ENCODE results near the gene GPAT2.
"Not testable (repeated sequence)": the region's sequence is repeated elsewhere in the genome, so short reads cannot be mapped to it uniquely, and the experiment has no call there.

Gene GPAT2

DNA sequence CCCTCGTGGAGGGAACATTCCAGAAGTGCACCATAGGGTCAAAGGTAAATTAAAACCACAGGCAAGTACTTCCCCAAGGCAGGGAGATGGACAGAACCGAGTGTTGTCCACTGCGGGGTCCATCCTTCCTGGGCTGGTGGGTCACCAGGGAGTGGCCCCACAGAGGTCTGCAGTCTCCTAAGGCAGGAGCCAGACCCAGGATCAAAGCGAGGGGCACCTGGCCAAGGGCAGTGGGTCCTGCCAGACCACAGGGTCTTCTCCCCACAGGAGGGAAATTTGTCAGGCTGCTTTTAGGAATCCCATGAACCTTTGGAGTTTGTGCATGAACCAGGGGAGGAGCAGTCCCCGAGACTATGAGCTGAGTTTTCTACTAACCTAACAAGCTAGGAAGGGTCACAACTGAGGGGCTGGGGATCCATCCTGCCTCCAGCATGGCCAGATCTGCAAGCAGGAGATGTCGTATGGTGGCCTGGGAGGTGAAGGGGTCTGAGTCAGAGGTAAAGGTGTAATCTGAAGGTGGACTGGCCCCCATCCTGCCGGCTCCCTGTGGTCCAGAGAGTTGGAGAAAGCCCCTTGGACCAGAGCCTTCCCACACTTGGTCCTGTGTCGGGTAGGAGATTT, 26.6 kb upstream of the GPAT2 start:
- not testable (repeated sequence) for H3K79me1 ChIP-seq (replicated peaks; ENCODE audit: low read length, poor library complexity, severe bottlenecking); H3K14ac ChIP-seq (ENCODE audit: low read length in 2 of 2); H2BK12ac ChIP-seq (ENCODE audit: low read length in 2 of 2)

DNA sequence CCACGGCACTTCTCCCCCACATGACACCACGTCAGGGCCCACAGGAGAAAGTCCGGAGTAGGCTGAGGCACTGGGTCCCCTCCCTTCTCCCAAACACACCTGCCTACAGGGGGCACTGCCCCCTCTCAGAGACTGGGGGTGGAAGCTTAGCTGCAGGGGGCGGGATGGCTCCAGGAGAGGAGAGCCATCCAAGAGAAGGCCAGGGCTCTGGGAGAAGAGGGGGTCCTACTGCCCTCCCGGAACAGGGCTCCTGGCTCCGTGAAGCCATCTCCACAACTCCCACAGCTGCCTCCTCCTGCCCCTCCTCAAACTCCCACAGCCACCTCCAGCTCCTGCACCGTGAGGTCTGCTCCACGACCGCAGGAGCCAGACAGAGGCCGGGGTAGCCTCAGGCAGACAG, 25.6 kb upstream of the GPAT2 start:
- not testable (repeated sequence) for H2BK15ac ChIP-seq (ENCODE audit: low read depth, poor library complexity, severe bottlenecking); H3K27me3 ChIP-seq (ENCODE audit: control insufficient read depth in 1 of 2, insufficient read depth in 1 of 2, low read length in 2 of 2); H3K27ac ChIP-seq (ENCODE audit: low read length, poor library complexity, severe bottlenecking); H2AK5ac ChIP-seq (ENCODE audit: low read length, severe bottlenecking); H2BK5ac ChIP-seq (ENCODE audit: low read depth, low read length, poor library complexity, severe bottlenecking); H3K4me1 ChIP-seq (ENCODE audit: control insufficient read depth, insufficient read depth, low read depth, low read length); H4K91ac ChIP-seq (ENCODE audit: low read length); H3K9ac ChIP-seq (ENCODE audit: low read length); H3K18ac ChIP-seq (ENCODE audit: low read depth in 1 of 2, low read length in 2 of 2); H2AFZ ChIP-seq (ENCODE audit: low read depth, low read length); H4K8ac ChIP-seq (ENCODE audit: low read length); H3K36me3 ChIP-seq (ENCODE audit: control insufficient read depth in 1 of 2, insufficient read depth in 2 of 2, low read depth in 1 of 2, low read length in 2 of 2); H2BK12ac ChIP-seq (ENCODE audit: low read length in 2 of 2); H2BK120ac ChIP-seq (ENCODE audit: low read depth, low read length); H3K4me2 ChIP-seq (ENCODE audit: low read length, poor library complexity, severe bottlenecking); H3K4me3 ChIP-seq (ENCODE audit: insufficient read depth in 1 of 2, low read depth in 1 of 2, low read length in 2 of 2); H3K4ac ChIP-seq (ENCODE audit: low read depth in 1 of 2, low read length in 2 of 2); H3K9me3 ChIP-seq (ENCODE audit: control insufficient read depth, low read length); DNase-seq; H3K79me1 ChIP-seq (replicated peaks; ENCODE audit: low read length, poor library complexity, severe bottlenecking); H3K23ac ChIP-seq (ENCODE audit: low read length in 2 of 2)
- peak overlapping the region in 1 of 2 experiments; percentile 55 for H3K14ac ChIP-seq (ENCODE audit: low read length in 2 of 2)
- WGBS = no CpG with 5 or more reads among the region's 10 CpGs

More for the DNA sequence above, 26.6 kb upstream of the GPAT2 start:
- not testable (repeated sequence) for H3K36me3 ChIP-seq (ENCODE audit: control insufficient read depth in 1 of 2, insufficient read depth in 2 of 2, low read depth in 1 of 2, low read length in 2 of 2); H3K4me2 ChIP-seq (ENCODE audit: low read length, poor library complexity, severe bottlenecking); H3K4ac ChIP-seq (ENCODE audit: low read depth in 1 of 2, low read length in 2 of 2); H3K9me3 ChIP-seq (ENCODE audit: control insufficient read depth, low read length); H2BK15ac ChIP-seq (ENCODE audit: low read depth, poor library complexity, severe bottlenecking); H3K27me3 ChIP-seq (ENCODE audit: control insufficient read depth in 1 of 2, insufficient read depth in 1 of 2, low read length in 2 of 2); H3K4me3 ChIP-seq (ENCODE audit: insufficient read depth in 1 of 2, low read depth in 1 of 2, low read length in 2 of 2); H3K9ac ChIP-seq (ENCODE audit: low read length); H3K4me1 ChIP-seq (ENCODE audit: control insufficient read depth, insufficient read depth, low read depth, low read length); DNase-seq; H4K8ac ChIP-seq (ENCODE audit: low read length); H3K27ac ChIP-seq (ENCODE audit: low read length, poor library complexity, severe bottlenecking); H3K18ac ChIP-seq (ENCODE audit: low read depth in 1 of 2, low read length in 2 of 2); H2AFZ ChIP-seq (ENCODE audit: low read depth, low read length); H2AK5ac ChIP-seq (ENCODE audit: low read length, severe bottlenecking); H4K91ac ChIP-seq (ENCODE audit: low read length); H3K23ac ChIP-seq (ENCODE audit: low read length in 2 of 2); H2BK5ac ChIP-seq (ENCODE audit: low read depth, low read length, poor library complexity, severe bottlenecking); H2BK120ac ChIP-seq (ENCODE audit: low read depth, low read length)
- 88% methylated on average over 6 of the region's 8 CpGs for WGBS

DNA sequence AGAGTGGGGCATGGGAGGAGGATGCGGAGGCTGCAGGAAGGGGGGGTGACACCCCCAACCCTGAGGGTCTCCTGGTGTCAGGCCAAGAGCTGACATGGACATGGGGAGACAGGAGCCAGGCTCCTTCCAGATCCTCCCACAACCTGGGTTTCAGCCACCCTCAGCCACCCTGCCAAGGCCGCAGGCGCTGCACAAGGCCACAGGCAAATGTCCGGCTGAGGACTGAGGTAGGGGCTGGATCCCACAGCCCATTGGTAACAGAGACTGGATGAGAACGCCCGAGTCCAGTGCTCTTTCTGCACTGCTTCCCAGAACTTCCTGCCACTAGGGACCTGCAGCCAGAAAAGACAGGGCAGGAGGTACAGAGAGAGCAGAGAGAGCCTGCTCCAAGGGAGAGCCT, 24.7 kb upstream of the GPAT2 start:
- H3K18ac ChIP-seq (ENCODE audit: low read depth in 1 of 2, low read length in 2 of 2); H3K9ac ChIP-seq (ENCODE audit: low read length); H2BK5ac ChIP-seq (ENCODE audit: low read depth, low read length, poor library complexity, severe bottlenecking); H3K9me3 ChIP-seq (ENCODE audit: control insufficient read depth, low read length); H3K27me3 ChIP-seq (ENCODE audit: control insufficient read depth in 1 of 2, insufficient read depth in 1 of 2, low read length in 2 of 2); H3K4ac ChIP-seq (ENCODE audit: low read depth in 1 of 2, low read length in 2 of 2); H3K23ac ChIP-seq (ENCODE audit: low read length in 2 of 2); H4K8ac ChIP-seq (ENCODE audit: low read length); H3K4me1 ChIP-seq (ENCODE audit: control insufficient read depth, insufficient read depth, low read depth, low read length); H2BK12ac ChIP-seq (ENCODE audit: low read length in 2 of 2); H3K79me1 ChIP-seq (replicated peaks; ENCODE audit: low read length, poor library complexity, severe bottlenecking); DNase-seq; H3K4me3 ChIP-seq (ENCODE audit: insufficient read depth in 1 of 2, low read depth in 1 of 2, low read length in 2 of 2); H3K36me3 ChIP-seq (ENCODE audit: control insufficient read depth in 1 of 2, insufficient read depth in 2 of 2, low read depth in 1 of 2, low read length in 2 of 2); H2AFZ ChIP-seq (ENCODE audit: low read depth, low read length); H2BK120ac ChIP-seq (ENCODE audit: low read depth, low read length); H2BK15ac ChIP-seq (ENCODE audit: low read depth, poor library complexity, severe bottlenecking); H2AK5ac ChIP-seq (ENCODE audit: low read length, severe bottlenecking); H3K14ac ChIP-seq (ENCODE audit: low read length in 2 of 2); H3K27ac ChIP-seq (ENCODE audit: low read length, poor library complexity, severe bottlenecking); H4K91ac ChIP-seq (ENCODE audit: low read length); H3K4me2 ChIP-seq (ENCODE audit: low read length, poor library complexity, severe bottlenecking): not testable (repeated sequence)
- WGBS = no CpG with 5 or more reads among the region's 6 CpGs

DNA sequence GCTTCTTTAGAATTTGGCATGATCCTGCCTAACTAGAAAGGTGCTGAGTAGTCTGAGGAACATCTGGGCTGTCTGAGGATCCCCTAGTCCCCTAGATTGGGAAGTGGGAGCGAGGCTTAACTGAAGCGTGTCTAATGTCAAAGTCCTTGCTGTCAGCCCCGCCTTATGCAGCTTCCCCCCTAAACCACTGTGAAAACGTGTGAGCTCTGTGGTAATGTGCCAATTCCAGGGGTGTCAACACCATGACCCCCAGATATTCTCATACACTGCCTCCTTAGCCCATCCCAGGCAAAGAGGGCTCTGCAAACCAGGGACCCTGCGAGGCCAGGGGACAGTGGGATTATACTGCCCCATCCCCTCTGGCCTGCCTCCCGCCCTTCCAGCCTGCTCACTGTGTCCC, 21.1 kb upstream of the GPAT2 start:
- not testable (repeated sequence) for H2AFZ ChIP-seq (ENCODE audit: low read depth, low read length); DNase-seq; H2AK5ac ChIP-seq (ENCODE audit: low read length, severe bottlenecking); H2BK120ac ChIP-seq (ENCODE audit: low read depth, low read length); H3K36me3 ChIP-seq (ENCODE audit: control insufficient read depth in 1 of 2, insufficient read depth in 2 of 2, low read depth in 1 of 2, low read length in 2 of 2); H3K9ac ChIP-seq (ENCODE audit: low read length); H3K4me3 ChIP-seq (ENCODE audit: insufficient read depth in 1 of 2, low read depth in 1 of 2, low read length in 2 of 2); H3K4me2 ChIP-seq (ENCODE audit: low read length, poor library complexity, severe bottlenecking); H3K79me1 ChIP-seq (replicated peaks; ENCODE audit: low read length, poor library complexity, severe bottlenecking); H3K27ac ChIP-seq (ENCODE audit: low read length, poor library complexity, severe bottlenecking); H2BK15ac ChIP-seq (ENCODE audit: low read depth, poor library complexity, severe bottlenecking); H4K91ac ChIP-seq (ENCODE audit: low read length); H3K27me3 ChIP-seq (ENCODE audit: control insufficient read depth in 1 of 2, insufficient read depth in 1 of 2, low read length in 2 of 2); H2BK5ac ChIP-seq (ENCODE audit: low read depth, low read length, poor library complexity, severe bottlenecking); H3K9me3 ChIP-seq (ENCODE audit: control insufficient read depth, low read length); H3K23ac ChIP-seq (ENCODE audit: low read length in 2 of 2); H3K4me1 ChIP-seq (ENCODE audit: control insufficient read depth, insufficient read depth, low read depth, low read length); H3K4ac ChIP-seq (ENCODE audit: low read depth in 1 of 2, low read length in 2 of 2); H4K8ac ChIP-seq (ENCODE audit: low read length); H3K14ac ChIP-seq (ENCODE audit: low read length in 2 of 2); H2BK12ac ChIP-seq (ENCODE audit: low read length in 2 of 2); H3K18ac ChIP-seq (ENCODE audit: low read depth in 1 of 2, low read length in 2 of 2)
- no CpG with 5 or more reads among the region's 6 CpGs for WGBS
